ENCODE measurements around the gene HSPB6.
A peak's percentile ranks its signal among the peaks of the same experiment; 100 is the strongest.

HSPB6 gene

DNA sequence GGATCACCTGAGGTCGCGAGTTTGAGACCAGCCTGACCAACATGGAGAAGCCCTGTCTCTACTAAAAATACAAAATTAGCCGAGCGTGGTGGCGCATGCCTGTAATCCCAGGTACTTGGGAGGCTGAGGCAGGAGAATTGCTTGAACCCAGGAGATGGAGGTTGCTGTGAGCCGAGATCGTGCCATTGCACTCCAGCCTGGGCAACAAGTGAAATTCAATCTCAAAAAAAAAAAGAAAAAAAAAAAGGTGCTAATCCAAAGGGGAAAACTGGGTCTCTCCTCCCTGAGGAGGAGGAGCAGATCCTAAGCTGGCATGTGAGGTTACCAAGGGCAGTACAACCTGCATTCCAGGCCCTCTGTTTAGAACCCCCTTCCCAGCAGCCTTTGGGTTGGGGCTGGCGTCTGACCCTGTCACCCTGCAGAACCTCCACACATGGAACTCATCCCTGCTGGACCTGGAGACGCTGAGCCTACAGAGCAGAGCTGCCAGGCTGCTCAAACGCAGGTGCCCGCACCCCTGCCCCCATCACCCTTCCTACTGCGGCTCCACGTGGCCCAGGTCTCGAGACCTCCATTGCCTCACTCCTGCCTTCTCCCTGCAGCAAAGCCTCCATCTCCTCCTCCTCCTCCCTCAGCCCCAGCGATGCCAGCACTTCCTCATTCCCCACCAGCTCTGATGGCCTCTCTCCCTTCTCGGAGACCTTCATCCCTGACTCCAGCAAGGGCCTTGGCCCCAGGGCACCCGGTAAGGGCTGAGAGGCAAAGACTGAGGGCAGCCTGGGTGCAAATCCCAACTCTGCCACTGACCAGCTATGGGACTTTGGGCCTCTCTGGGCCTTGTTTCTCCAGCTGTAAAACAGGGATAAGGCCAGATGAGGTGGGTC is 7.8 kb upstream of the HSPB6 start:
- DNase-seq = no peak

DNA sequence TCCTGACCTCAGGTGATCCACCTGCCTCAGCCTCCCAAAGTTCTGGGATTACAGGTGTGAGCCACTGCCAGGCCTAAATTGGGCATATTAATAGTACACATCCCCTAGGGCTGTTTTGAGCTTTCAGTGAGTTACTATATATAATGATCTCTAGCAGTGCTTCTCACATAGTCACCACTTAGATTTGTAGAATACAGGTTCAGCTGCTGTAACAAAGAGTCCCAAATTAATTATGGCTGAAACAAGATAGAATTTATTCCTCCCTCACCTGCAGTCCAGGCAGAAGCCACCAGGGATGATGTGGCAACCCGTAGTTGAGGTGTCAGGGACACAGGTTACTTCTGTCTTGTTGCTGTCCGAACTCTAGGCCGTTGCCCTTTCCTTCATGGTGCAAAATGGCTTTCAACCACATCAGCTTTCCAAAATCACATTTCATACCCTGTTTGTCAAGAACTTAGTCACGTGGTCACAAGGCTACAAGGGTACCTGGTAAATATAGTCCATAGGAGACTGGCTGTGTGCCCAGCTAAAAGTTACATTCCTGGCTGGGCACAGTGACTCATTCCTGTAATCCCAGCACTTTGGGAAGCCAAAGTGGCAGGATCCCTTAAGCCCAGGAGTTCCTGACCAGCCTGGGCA is 4.0 kb upstream of the HSPB6 start:
- no peak for DNase-seq

DNA sequence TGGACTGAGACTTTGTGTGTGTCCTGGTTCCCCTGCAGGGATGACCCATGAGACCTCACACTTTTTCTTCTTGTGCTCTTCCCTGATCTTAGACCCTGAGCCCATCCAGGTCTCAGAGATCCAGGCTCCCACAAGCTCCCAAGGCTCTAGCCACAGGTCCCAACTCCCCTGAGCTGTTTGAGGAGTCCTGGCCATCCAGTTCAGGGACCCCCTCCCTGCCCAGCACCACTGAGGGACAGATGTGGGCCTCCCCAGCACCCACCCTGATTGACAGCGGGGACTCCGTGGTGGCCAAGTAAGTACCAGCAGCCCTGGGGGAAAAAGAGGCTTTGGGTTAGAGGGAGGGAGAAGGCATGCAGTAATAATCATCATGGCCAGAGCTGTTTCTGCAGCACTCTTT is 2.9 kb upstream of the HSPB6 start:
- no peak for DNase-seq

DNA sequence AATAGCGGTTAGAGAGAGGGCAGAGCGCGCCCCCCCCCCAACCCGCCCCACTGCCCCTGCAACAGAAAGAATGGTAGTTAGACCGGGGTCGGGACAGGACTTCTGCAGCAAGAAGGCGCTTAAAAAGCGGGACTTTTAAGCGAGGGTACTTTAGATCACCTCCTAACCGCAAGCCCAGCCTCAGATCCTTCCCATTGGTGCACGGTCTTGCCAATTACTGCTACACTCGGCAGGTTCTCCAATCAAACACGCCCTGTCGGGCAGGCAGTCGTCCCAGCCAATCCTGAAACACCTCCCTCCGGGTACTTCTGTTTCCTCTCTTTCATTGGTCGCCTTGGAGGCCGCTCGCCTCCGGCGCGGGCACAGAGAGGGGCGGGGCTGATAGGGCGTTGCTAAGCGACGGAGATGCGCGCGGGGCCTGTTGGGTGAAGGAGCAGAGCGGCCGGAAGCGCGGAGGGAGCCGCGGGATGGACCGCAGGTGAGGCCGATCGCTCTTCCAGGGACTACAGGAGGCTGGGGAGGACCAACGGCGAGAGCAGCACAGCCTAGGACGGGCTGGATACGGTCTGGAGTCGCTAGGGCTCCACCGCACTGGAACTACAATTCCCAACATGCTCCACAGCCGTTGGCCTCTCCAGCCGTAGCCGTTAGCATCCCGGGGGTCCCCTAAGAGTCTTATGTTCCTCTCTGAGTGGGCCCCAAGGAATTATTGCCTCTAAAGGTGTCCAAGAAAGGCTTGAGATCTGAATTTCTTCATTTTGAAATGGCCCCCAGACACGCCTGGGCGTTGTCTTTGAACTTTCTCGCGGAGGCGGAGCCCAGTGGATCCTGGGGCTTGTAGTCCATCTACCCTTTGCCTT is 1.1 kb upstream of the HSPB6 start, which contains the start of gene PROSER3:
TSS of gene PROSER3 (plus strand) at position 428 of the 860 bp plus-strand sequence. CDS start at position 468, 40 bp downstream.
- DNase-seq = peak; percentile 100

DNA sequence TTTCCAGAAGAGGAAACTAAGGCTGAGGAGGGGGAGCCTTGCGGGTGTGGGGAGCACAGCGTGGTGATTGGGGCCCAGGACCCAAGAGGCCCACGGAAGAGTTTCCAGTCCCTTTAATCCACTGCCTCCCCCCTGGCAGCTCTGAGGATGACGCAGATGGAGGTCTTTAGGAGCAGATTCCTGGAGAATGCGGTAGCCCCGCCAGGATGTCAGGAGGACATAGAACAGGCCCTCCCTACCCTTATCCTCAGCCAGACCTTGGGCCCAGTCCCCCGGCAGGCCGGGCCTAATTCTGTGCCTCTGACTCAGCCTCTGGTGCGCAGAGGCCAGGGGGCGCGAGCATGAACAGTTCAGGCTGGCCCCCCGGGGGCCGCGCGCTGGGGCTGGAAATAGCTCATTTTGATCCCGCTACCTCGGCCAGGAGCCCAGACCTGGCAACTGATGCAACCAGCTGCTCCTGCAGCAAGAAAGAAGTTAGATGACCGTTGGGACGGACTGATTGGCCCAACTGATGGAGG is 461 bp upstream of the HSPB6 start:
- DNase-seq = no peak

DNA sequence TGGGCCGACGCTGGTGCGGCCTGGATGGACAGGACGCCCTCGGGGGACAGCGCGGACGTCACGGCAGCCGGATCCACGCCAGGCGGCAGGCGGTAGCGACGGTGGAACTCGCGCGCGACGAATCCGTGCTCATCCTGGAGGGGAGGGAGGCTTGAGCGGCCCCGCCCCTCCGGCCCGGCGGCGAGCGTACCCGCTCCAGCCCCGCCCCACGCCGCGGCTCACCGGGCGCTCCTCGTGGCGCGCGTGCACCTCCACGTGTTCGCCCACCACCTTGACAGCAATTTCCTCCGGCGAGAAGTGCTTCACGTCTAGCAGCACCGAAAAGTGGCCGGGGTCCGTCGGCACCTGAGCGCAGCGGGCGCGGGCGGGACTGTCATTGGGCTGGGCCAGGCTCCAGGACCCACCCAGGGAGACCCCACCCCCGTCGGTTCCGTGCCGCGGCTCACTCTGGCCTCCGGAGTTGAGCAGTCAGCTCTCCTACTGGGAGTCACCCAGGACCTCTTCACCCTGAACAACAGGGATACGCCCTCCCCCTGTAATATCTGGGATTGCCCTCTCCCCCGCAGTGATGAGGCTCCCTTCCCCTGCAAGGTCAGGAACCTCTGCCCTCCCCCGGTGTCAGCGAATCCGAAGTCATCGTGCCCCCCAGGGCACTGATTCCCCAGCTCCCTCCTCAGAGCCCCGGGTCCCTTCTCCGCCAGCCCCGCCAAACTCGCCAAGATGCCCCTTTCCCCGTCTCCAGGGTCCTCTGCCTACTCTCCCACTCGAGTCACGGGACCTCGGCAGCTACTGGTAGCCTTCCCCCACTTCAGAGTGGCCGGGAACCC is 1.1 kb downstream of the HSPB6 start:
- DNase-seq = no peak

DNA sequence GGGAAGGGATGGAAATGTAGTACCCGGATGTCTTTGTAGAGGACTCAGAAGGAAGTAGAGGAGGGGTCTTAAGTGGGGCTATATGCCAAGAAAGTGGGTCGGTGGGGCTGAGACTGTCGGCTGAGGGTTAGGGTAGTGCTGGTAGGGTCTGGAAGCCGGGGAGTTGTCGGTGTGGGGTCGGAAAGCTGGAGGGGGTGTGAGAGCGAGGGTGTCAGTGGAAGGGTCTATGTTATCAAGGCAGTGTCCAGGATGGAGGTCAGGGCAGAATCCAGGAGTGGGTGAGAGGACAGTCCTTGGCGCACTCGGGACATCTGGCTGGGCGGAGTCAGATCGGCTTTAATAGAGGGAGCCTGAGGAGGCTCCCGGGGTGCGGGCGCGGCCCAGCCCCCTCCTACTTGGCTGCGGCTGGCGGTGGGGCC is 1.7 kb downstream of the HSPB6 start:
- peak; percentile 32 to 67 for DNase-seq

DNA sequence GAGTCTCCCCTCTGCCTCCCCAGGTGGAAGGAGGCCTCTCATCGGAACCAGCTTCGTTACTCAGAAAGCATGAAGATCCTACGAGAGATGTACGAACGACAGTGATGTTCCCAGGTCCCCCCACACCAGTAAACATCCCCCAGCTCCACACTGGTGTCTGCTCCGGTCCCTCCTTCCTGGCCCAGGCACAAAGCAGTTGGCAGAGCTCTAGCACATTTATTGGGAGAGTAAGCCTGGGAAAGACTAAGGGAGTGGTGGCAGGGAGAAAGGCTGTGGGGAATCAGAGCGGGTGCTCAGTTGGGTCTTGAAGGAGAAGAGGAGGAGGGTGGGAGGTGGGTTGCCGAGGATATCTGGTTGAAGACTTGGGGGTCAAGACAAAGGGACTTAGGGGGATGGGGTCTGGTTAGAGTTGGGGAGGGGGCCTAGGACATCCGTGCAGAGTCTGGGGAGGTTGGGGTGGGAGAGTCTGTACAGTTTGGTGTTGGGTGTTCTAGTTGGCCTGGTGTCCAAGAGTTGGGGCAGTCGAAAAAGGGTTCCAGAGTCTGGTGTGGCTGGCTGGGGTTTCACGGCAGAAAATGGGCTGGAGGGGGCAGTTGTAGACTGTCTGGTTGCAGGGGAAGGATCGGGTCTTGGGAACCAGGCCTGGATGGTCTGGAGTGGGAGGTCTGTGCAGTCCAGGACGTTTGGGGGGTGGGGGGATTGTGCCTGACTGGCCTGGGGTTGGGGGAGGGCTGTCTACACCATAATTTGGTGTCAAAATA is 2.3 kb downstream of the HSPB6 start:
- DNase-seq = no peak

DNA sequence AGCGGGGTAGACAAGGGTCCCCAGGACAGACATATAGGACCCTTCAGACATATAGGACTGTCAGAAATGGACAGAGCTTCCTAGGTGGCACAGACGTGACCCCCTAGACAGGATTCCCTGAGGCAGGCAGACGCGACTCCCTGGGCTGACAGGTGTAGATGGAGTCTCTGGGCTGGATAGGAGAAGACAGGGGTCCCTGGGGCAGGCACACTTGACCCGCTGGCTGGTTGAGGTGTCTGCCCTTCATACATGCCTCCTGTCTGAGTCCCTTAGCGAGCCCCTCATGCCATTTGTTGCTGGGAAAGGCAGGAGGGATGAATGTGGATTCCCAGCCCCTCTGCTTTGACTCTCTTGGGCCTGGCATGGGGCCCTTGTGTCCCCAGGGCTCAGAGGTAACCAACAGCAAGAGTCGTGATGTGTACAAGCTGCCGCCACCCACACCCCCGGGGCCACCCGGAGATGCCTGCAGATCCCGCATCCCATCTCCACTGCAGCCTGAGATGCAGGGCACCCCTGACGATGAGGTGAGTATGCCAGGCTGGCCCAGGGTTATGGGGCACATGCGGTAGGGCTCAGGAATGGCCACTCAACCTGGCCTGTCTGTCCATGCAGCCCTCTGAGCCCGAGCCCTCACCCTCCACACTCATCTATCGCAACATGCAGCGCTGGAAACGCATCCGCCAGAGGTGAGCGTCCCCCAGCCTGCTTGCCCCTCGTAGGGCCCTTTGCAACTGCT is 3.0 kb downstream of the HSPB6 start:
- DNase-seq = no peak

DNA sequence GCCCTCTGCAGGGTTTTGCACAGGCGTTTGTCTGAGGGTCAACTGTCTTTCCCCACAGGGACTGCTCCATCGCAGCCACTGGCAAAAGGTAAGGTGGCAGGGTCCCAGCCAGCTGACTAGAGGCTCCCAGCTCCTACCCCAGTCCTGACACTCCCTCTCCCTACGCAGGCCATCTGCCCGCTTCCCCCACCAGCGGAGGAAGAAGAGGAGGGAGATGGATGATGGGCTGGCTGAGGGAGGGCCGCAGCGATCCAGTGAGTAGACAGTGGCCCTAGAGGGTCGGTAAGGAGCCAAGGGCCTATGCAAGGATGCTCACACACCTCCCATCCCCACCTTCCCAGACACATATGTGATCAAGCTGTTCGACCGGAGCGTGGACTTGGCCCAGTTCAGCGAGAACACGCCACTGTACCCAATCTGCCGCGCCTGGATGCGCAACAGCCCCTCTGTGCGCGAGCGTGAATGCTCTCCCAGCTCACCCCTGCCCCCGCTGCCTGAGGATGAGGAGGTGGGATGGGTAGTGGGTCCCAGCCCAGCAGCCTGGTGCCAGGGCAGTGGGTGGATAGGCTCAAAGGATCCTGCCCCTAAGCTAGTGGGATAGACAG is 4.0 kb downstream of the HSPB6 start:
- DNase-seq = no peak

DNA sequence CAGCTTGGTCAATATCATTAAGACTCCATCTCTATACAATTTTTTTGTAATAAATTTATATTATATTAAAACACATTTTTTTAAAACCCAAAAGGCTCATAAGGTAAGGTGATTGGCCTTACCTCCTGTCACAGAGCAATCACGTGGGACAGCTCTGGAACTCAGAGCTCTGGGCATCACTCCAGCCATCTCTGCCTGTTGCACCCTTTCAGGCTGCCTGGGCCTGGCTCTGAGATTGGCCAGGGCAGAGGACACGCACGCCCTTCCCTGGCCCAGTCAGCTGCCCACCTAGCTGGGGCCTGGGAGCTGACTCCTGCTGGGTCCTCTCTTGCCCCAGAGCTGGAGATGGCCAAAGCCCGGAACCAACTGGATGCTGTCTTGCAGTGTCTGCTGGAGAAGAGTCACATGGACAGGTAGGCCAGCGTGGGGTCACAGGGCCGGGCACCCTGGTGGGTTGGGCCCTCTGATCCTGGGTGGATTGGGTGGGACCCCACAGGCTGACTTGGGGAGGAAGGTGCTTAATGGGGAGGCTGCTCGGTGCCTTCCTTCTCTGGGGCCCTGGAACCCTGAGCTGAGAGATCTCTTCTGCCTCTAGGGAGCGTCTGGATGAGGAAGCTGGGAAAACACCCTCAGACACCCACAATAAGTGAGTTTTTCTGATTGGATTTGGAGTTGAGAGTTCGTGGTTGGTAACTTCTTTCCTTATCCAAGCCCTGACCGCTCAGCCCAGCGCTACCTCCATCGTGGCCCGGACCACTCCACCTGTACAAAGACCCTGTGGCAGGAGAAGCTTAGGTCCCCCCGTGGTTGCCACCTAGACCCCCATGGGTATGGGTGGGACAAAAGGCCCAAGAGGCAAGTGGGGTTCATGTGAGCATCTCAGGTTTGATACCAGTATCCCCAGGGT is 4.7 kb downstream of the HSPB6 start:
- DNase-seq = no peak

DNA sequence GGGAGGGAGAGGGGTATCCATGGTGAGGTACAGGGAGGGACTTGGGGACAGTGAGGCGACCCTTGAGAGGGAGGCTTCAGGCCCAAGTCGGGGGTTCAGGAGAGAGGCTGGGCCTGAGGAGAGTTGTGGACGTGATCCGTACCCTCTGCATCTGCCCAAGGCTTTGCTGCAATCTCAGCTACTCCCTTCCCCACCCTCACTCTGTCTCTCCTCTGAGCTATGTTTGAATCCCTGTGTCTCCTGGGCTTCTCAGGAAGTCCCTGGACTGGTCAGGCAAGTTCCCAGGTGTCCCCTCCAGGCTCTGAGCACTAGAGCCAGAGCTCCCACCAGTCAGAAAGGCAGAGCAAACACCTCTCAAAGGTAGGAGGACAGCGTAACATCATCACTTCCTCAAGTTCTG is 6.7 kb downstream of the HSPB6 start:
- DNase-seq = no peak

DNA sequence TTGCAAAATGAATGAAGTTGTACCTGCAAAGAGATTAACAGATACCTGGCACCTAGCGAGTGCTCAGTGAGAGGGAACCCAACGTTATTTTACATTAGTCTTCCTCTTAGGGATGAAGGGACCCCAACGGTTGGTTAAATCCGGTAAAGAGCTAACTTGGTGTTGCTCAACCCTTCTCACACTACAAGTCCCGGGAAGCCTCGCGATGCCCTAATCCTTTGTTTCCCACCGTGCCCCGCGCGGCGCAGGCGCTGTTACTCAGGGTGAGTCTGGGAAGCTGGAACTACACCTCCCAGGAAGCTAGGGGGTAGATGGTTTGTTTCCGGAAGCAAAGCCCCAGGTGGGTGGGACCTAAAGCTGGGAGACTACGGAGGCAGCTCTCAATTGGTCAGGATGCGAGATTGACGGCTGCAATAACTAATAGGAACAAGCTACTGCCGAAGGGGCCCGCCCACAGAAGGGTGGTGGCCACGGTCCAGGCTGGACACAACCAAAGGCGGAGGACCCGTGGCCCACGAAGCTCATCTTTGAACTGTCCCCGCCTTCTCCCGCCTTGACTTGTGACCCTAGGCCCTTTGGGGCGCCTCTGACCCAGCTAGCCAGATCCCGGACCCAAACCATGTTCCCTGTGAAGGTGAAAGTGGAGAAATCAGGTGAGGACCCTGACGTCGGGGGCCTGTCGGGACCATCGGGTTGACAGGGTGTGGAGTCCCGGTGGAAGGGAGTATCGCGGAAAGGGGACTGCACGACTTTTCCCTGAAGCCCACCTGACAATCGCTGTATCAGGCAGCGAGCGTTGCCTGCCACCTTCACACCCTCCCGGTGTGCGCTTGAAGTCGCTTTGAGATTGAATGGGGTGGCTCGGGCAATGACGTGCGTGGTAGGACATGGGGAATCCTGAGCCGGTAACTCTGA is 8.5 kb downstream of the HSPB6 start, which contains the start of gene LIN37:
TSS of gene LIN37 (plus strand) at position 471 of the 915 bp plus-strand sequence. CDS start at position 620, 149 bp downstream.
- peak; percentile 100 for DNase-seq

DNA sequence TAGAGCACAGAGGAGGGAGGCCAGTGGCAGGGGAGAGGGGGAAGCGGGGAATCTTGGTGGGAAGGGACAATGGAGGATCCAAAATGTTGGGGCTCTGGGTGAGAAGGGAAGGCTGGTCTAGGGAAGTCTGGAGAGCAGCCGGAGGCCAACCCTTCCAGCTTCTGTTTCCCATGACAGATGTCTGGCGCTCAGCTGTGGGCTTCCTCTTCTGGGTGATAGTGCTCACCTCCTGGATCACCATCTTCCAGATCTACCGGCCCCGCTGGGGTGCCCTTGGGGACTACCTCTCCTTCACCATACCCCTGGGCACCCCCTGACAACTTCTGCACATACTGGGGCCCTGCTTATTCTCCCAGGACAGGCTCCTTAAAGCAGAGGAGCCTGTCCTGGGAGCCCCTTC is 10.3 kb downstream of the HSPB6 start:
- DNase-seq = no peak

DNA sequence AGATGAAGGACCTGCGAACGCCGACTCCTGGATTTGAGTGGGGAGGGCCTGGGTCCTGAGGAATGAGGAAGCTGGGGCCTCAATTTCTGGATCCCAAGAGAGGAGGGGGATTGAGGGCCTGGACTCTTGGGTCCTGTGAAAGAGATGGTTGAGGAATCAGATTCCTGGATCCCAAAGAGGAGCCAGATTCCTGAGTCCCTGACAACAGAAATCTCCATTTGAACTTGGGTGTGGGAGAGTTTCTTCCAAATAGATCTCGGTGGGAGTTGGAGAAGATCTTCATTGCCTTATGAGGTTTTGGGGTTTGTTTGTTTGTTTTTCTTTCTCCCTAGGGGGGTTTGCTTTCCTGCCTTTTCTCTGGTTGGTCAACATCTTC is 10.8 kb downstream of the HSPB6 start:
- DNase-seq = no peak

DNA sequence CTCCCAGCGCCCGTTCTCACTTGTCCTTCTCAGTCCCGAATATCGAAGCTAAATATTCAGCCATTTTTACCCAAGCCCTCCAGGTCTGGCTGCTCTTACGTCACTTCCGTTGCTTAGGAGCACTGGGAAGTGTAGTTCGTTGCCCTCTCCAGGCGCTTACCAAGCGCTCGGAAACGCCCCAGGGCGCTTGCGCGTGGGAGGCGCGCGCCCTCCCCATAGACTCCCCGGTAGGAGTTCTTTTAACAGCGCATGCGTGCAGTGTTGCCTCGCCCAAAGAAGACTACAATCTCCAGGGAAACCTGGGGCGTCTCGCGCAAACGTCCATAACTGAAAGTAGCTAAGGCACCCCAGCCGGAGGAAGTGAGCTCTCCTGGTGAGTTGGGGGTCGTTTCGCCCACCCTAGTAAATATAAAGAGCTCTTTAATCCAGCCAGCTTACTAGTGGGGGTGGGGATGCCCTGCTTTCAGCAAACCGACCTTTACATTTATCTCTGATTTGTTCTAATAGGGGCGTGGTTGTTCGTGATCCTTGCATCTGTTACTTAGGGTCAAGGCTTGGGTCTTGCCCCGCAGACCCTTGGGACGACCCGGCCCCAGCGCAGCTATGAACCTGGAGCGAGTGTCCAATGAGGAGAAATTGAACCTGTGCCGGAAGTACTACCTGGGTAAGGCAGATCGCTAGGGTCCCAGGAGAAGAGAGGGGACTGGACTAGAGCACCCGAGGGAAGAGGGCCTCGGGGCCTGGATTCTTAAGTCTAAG is 11.3 kb downstream of the HSPB6 start, which contains the start of the genes PSENEN and U2AF1L4:
TSS of gene PSENEN (plus strand) at position 324 of the 759 bp plus-strand sequence. CDS start at position 604, 280 bp downstream.
TSS of gene U2AF1L4 (minus strand) at position 91 of the 759 bp plus-strand sequence. CDS start at position 64, 27 bp downstream.
- DNase-seq = peak; percentile 99 to 100
